ENCODE measurements around the gene MEOX2.

- TF ChIP-seq CTCF (optimal IDR thresholded peaks at IDR 0.05 in 1 of 3, IDR thresholded peaks at IDR 0.05 in 1 of 3, conservative IDR thresholded peaks at IDR 0.05 in 1 of 3; ENCODE audit: extremely low read depth in 1 of 3, insufficient read depth in 2 of 3, low read length in 3 of 3) = no peak
- no peak for TF ChIP-seq EZH2 (IDR thresholded peaks at IDR 0.05; ENCODE audit: low read length)
These were observed 17.2 kb upstream of the MEOX2 start for GRCh38 chr7:15703732-15704131.
